ENCODE results near the gene JMJD8. TPM values are rescaled to one million over a fixed set of nuclear protein-coding genes. Genes with fewer than 3 reads are reported as not detected.
A peak's percentile ranks its signal among the peaks of the same experiment; 100 is the strongest.

Gene JMJD8, protein sequence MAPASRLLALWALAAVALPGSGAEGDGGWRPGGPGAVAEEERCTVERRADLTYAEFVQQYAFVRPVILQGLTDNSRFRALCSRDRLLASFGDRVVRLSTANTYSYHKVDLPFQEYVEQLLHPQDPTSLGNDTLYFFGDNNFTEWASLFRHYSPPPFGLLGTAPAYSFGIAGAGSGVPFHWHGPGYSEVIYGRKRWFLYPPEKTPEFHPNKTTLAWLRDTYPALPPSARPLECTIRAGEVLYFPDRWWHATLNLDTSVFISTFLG
- 34.5 and 44.5 TPM in 2 replicates for total RNA-seq (2013; cell fraction: nucleolus; rRNA removed)
- total RNA-seq (2014; rRNA removed) = 30.5 and 37.6 TPM in 2 replicates
- total RNA-seq (2014; rRNA removed; fragmentation: Illumina TruSeq; extraction: Trizol) = 15.6 and 18.5 TPM in 2 replicates
- 38.2 and 39.1 TPM in 2 replicates for total RNA-seq (2021)
- polyA plus RNA-seq (2011; ENCODE audit: low read depth) = 8.0 TPM
- polyA plus RNA-seq (2011; rRNA removed) = 8.0 and 23.5 TPM in 2 replicates
- 42.2 and 55.5 TPM in 2 replicates for polyA plus RNA-seq (2011; cell fraction: cytosol; rRNA removed)
- 114 and 133 TPM in 2 replicates for polyA plus RNA-seq (2011; cell fraction: nucleus; rRNA removed)
- 18.7 and 24.7 TPM in 2 replicates for polyA plus RNA-seq (2012)
- 8.0 and 23.9 TPM in 2 replicates for polyA plus RNA-seq (2014; fragmentation: Illumina TruSeq; extraction: Trizol)
- polyA plus RNA-seq (2014; fragmentation: Nextera tagmentation; extraction: Ambion mirVana) = 1 to 10 TPM in 1 of 2 experiments, under 1 TPM in 1; 1.00 to 3.4 TPM
- 46.5 and 47.2 TPM in 2 replicates for polyA plus RNA-seq (2014; rRNA removed)
- 10 to 100 TPM; 39.1 to 50.4 TPM for polyA plus RNA-seq (2016; fragmentation: Nextera tagmentation; extraction: Ambion mirVana)
- 10.8 and 12.3 TPM in 2 replicates for polyA minus RNA-seq (2011; rRNA and poly(A)+ RNA removed)
- 11.1 and 13.1 TPM in 2 replicates for polyA minus RNA-seq (2011; cell fraction: cytosol; rRNA and poly(A)+ RNA removed)
- 25.0 and 41.8 TPM in 2 replicates for polyA minus RNA-seq (2011; cell fraction: nucleus; rRNA and poly(A)+ RNA removed)
- percentile 59 among the genes with signal in this experiment for Bru-seq, nascent RNA
- percentile 86 among the genes with signal in this experiment for BruChase-seq, experiment 1, labeled RNA remaining after a 6-hour chase
- BruChase-seq, experiment 2, labeled RNA remaining after a 2-hour chase = percentile 71 among the genes with signal in this experiment
- long read RNA-seq, experiment 1, partial matches to known transcripts = 1 of 8 reads
- long read RNA-seq, experiment 1, other reads (novel, unspliced or antisense) = 5 of 8 reads
- long read RNA-seq, experiment 2, partial matches to known transcripts = 0 of 1 reads
- long read RNA-seq, experiment 2, other reads (novel, unspliced or antisense) = 1 of 1 reads

GRCh38 chr16:684071-684794 lies at the start of gene JMJD8:
TSS of gene JMJD8 (minus strand) at chr16:684334. CDS start at chr16:684319, 15 bp downstream.
- POLR2A ChIA-PET = interaction anchor here (0.6 to 1.0 kb wide), 2 partner anchors 11 to 30 kb away, joined by 3 to 5 read pairs; no protein-coding TSS in a partner anchor
- FAIRE-seq = peak; percentile 94
- H2AFZ ChIP-seq (ENCODE audit: control insufficient read depth, low read depth, low read length) = peak within 1 kb of the TSS; percentile 37; the same call in 1 of the 2 replicates
- TF ChIP-seq ZBTB40 (IDR thresholded peaks at IDR 0.05; ENCODE audit: borderline replicate concordance) (peak; percentile 93), GABPA (IDR thresholded peaks at IDR 0.05; ENCODE audit: low read depth) (peak; percentile 95), MAX (IDR thresholded peaks at IDR 0.05; ENCODE audit: low read depth, low read length) (peak; percentile 90), GATAD2B (conservative IDR thresholded peaks at IDR 0.05; ENCODE audit: low read depth) (peak; percentile 52; the same call in 1 of the 2 replicates), RELB (IDR thresholded peaks at IDR 0.05; ENCODE audit: low read depth) (no peak), JUNB (IDR thresholded peaks at IDR 0.05) (no peak), IKZF1 (conservative IDR thresholded peaks at IDR 0.05) (peak; percentile 79; the same call in 1 of the 2 replicates), CREB1 (IDR thresholded peaks at IDR 0.05; ENCODE audit: low read depth) (peak; percentile 92), NR2C1 (IDR thresholded peaks at IDR 0.05) (peak; percentile 93), POLR2AphosphoS5 (IDR thresholded peaks at IDR 0.05; ENCODE audit: low read length) (0 out of 2 replicates have a peak, but pooled peaks have one; percentile 79), CHD2 (IDR thresholded peaks at IDR 0.05; ENCODE audit: borderline replicate concordance, low read depth, low read length) (peak; percentile 87), SMAD5 (IDR thresholded peaks at IDR 0.05; ENCODE audit: low read depth) (0 out of 2 replicates have a peak, but pooled peaks have one; percentile 45)

More at GRCh38 chr16:684071-684794, at the start of gene JMJD8:
- Histone ChIP-seq H3K27ac (ENCODE audit: control insufficient read depth, insufficient read depth) (peak within 1 kb of the TSS; percentile 44; the same call in 1 of the 2 replicates), H3K4me1 (ENCODE audit: control insufficient read depth, insufficient read depth, low read length) (peaks cover 16% of the 10 kb centered on the region), H3K9me3 (replicated peaks; ENCODE audit: control insufficient read depth, insufficient read depth, low read length) (no peaks in the 10 kb centered on the region), H3K4me3 (peak within 1 kb of the TSS; percentile 67), H3K4me2 (ENCODE audit: control insufficient read depth, insufficient read depth) (peak within 1 kb of the TSS; percentile 90), H3K9ac (ENCODE audit: control insufficient read depth, insufficient read depth, low read length) (peak within 1 kb of the TSS; percentile 61), H4K20me1 (ENCODE audit: control insufficient read depth, insufficient read depth) (peaks cover 6% of the 10 kb centered on the region; the same call in 1 of the 2 replicates), H3K36me3 (ENCODE audit: control insufficient read depth in 2 of 2, insufficient read depth in 2 of 2, low read length in 1 of 2) (peaks cover 6 to 14% of the 10 kb centered on the region in 2 experiments; a peak in 2 of 4 replicates), H3K27me3 (replicated peaks in 1 of 2; ENCODE audit: control insufficient read depth in 2 of 2, insufficient read depth in 2 of 2, low read length in 1 of 2) (no peaks in the 10 kb centered on the region), H3K79me2 (ENCODE audit: control insufficient read depth, insufficient read depth, low read length) (peaks cover 26% of the 10 kb centered on the region)
- ATAC-seq (peak; percentile 86), DNase-seq (ENCODE audit: low read depth, low spot score) (no peak)
- BruUV-seq (replicated peaks) = no TSS peak
- in situ Hi-C loops (cut with MboI) (no loop called here), intact Hi-C loops (cut with micrococcal nuclease; ENCODE audit: unreplicated experiment) (loop anchor here (2.0 to 5.0 kb wide), 3 partner anchors 37 to 157 kb away; partner anchors contain the start of genes ANTKMT, CAPN15 and METTL26)
- SMC1A ChIA-PET (ENCODE audit: uncharacterized antibody, unreplicated experiment) = no interaction called here
- RAD21 ChIA-PET (ENCODE audit: unreplicated experiment) = no interaction called here
- CTCF ChIA-PET = interaction anchor here (0.8 kb wide), 1 partner anchor 36 kb away, joined by 3 read pairs; no protein-coding TSS in a partner anchor
- WGBS (ENCODE audit: insufficient coverage, insufficient replicate concordance, low lambda C conversion rate, missing lambda C conversion rate) = 2% methylated on average over 66 of the region's 91 CpGs
